H1 (cell line): ENCODE measurements around the gene SLC38A2. TPM values are rescaled to one million over a fixed set of nuclear protein-coding genes. Genes with fewer than 3 reads are reported as not detected.

ENCODE experiments used
- ASH2L ChIP-seq: fragments of 200-600, 300-600 bp; sonication (generic); IDR thresholded peaks from one replicate; pipeline ENCODE4 v1.7.1; 2017; ENCODE audit warnings: low read length
- CREB1 ChIP-seq: IDR thresholded peaks from 2 replicates; pipeline ENCODE4 v1.6.1; 2012; ENCODE audit warnings: inconsistent platforms
- EZH2 ChIP-seq: fragments of 200-600 bp; sonication (generic); IDR thresholded peaks from 2 replicates; pipeline ENCODE4 v1.7.1; 2012; ENCODE audit warnings: low read depth, mild to moderate bottlenecking, moderate library complexity, low read length, inconsistent platforms; ENCODE audit not compliant: severe bottlenecking
- JUND ChIP-seq: IDR thresholded peaks from 2 replicates; pipeline ENCODE4 v1.6.1; 2011; ENCODE audit warnings: mild to moderate bottlenecking, improper control_type of control experiment, low read length
- POLR2AphosphoS5 ChIP-seq: IDR thresholded peaks from 2 replicates; pipeline ENCODE4 v1.6.1; 2011; ENCODE audit warnings: low read depth, low read length
- RBBP5 ChIP-seq: IDR thresholded peaks from 2 replicates; pipeline ENCODE4 v1.7.1; 2012; ENCODE audit warnings: low read depth, mild to moderate bottlenecking, inconsistent platforms, low read length, moderate library complexity, borderline replicate concordance
- SP1 ChIP-seq: IDR thresholded peaks from 2 replicates; pipeline ENCODE4 v1.6.1; 2011; ENCODE audit warnings: low read depth, low read length
- TAF7 ChIP-seq: optimal IDR thresholded peaks from 2 replicates; pipeline ENCODE3; 2011; ENCODE audit warnings: low read depth, mild to moderate bottlenecking, inconsistent platforms, low read length, moderate library complexity, borderline replicate concordance
- polyA plus RNA-seq, 7 experiments: library from polyadenylated mRNA; depleted of rRNA in 3 of 7; stranded (reverse) in 5 of 7; unstranded in 2 of 7; fragments of >200 nt in 5 of 7; fragments of 200-250 nt in 2 of 7; gene quantifications; 1 replicate in 5 of 7; 2 replicates in 1 of 7; 4 replicates in 1 of 7; pipeline versions ENCODE4 v1.2.1 to v1.2.3, GENCODE V29; 2011 to 2013; ENCODE audit warnings: missing spikeins in 2 of 7, mixed read lengths in 2 of 7
- total RNA-seq: library from RNA; stranded (reverse); fragmentation: NEBNext Ultra II Directional; extraction: Animal tissue kit (Norgen Biotek cat#: 25700); gene quantifications from 2 replicates; pipeline ENCODE4 v1.2.1, GENCODE V29; 2021
- TF ChIP-seq, protein P1 (sequence below): fragments of 300-600 bp; sonication (generic); IDR thresholded peaks from 2 replicates; pipeline ENCODE4 v1.7.1; 2012; ENCODE audit warnings: low read length, moderate library complexity, mild to moderate bottlenecking, inconsistent platforms; ENCODE audit not compliant: insufficient replicate concordance

The SLC38A2 gene
- total and polyA plus RNA-seq, 2 of the 8 experiments (the other 6 are each of a cell fraction or from before 2014, with no cell fraction given) = 163 to 684 TPM

DNA sequence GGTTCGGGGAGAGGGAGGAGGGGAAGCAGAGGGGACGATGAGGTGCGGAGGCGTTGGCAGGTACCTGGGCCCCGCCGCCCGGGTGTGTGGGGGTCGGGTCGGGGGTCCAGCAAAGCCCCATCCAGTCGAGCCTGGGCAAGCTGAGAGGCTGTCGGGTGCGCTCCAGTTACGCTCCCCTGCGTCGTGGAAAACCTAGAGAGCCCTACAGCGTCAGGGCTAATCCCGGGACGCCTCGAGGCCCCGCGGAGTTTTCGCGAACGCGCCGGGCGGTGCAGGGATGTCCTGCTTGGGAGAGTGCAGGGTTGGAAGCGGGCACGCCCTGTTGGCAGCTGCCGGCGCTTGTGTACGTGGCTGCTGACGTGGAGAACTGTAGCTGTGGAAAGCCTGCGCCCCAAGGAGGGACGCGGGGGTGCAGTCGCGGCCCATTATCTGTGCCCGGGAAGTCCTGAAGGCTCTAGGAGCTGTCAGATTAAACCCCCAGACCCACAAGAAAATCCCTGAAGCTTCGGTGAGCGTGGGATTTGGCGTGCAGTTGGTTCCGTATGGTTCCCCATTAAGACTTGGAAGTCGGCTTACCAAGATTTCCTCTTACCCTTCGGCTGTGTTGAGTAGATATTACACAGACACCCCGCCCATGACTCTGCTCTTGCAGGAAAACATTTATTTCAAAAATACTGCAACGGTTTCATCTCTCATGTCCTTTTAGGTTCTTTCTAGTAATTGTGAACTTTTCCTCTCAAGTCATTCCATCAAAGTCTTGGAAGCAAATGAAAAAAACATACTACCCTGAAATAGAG is 11.3 kb upstream of the SLC38A2 start (continued):
- TF ChIP-seq, protein P1, sequence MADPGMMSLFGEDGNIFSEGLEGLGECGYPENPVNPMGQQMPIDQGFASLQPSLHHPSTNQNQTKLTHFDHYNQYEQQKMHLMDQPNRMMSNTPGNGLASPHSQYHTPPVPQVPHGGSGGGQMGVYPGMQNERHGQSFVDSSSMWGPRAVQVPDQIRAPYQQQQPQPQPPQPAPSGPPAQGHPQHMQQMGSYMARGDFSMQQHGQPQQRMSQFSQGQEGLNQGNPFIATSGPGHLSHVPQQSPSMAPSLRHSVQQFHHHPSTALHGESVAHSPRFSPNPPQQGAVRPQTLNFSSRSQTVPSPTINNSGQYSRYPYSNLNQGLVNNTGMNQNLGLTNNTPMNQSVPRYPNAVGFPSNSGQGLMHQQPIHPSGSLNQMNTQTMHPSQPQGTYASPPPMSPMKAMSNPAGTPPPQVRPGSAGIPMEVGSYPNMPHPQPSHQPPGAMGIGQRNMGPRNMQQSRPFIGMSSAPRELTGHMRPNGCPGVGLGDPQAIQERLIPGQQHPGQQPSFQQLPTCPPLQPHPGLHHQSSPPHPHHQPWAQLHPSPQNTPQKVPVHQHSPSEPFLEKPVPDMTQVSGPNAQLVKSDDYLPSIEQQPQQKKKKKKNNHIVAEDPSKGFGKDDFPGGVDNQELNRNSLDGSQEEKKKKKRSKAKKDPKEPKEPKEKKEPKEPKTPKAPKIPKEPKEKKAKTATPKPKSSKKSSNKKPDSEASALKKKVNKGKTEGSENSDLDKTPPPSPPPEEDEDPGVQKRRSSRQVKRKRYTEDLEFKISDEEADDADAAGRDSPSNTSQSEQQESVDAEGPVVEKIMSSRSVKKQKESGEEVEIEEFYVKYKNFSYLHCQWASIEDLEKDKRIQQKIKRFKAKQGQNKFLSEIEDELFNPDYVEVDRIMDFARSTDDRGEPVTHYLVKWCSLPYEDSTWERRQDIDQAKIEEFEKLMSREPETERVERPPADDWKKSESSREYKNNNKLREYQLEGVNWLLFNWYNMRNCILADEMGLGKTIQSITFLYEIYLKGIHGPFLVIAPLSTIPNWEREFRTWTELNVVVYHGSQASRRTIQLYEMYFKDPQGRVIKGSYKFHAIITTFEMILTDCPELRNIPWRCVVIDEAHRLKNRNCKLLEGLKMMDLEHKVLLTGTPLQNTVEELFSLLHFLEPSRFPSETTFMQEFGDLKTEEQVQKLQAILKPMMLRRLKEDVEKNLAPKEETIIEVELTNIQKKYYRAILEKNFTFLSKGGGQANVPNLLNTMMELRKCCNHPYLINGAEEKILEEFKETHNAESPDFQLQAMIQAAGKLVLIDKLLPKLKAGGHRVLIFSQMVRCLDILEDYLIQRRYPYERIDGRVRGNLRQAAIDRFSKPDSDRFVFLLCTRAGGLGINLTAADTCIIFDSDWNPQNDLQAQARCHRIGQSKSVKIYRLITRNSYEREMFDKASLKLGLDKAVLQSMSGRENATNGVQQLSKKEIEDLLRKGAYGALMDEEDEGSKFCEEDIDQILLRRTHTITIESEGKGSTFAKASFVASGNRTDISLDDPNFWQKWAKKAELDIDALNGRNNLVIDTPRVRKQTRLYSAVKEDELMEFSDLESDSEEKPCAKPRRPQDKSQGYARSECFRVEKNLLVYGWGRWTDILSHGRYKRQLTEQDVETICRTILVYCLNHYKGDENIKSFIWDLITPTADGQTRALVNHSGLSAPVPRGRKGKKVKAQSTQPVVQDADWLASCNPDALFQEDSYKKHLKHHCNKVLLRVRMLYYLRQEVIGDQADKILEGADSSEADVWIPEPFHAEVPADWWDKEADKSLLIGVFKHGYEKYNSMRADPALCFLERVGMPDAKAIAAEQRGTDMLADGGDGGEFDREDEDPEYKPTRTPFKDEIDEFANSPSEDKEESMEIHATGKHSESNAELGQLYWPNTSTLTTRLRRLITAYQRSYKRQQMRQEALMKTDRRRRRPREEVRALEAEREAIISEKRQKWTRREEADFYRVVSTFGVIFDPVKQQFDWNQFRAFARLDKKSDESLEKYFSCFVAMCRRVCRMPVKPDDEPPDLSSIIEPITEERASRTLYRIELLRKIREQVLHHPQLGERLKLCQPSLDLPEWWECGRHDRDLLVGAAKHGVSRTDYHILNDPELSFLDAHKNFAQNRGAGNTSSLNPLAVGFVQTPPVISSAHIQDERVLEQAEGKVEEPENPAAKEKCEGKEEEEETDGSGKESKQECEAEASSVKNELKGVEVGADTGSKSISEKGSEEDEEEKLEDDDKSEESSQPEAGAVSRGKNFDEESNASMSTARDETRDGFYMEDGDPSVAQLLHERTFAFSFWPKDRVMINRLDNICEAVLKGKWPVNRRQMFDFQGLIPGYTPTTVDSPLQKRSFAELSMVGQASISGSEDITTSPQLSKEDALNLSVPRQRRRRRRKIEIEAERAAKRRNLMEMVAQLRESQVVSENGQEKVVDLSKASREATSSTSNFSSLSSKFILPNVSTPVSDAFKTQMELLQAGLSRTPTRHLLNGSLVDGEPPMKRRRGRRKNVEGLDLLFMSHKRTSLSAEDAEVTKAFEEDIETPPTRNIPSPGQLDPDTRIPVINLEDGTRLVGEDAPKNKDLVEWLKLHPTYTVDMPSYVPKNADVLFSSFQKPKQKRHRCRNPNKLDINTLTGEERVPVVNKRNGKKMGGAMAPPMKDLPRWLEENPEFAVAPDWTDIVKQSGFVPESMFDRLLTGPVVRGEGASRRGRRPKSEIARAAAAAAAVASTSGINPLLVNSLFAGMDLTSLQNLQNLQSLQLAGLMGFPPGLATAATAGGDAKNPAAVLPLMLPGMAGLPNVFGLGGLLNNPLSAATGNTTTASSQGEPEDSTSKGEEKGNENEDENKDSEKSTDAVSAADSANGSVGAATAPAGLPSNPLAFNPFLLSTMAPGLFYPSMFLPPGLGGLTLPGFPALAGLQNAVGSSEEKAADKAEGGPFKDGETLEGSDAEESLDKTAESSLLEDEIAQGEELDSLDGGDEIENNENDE = no peak
- peak; percentile 54 for TF ChIP-seq POLR2AphosphoS5
- peak; percentile 26 for TF ChIP-seq TAF7
- no peak; the same call in none of the 2 replicates for TF ChIP-seq RBBP5
- TF ChIP-seq CREB1 = peak; percentile 64
- no peak for TF ChIP-seq JUND
- TF ChIP-seq SP1 = no peak
- peak; percentile 93 for TF ChIP-seq ASH2L
- TF ChIP-seq EZH2 = no peak
